Hypothalamus (tissue), 51 donors: Measurements from ENCODE around the gene RFXAP.

Experiments used
- DNase-seq, 51 donors: peaks; one replicate each; lab custom pipeline; 2025; lab: John Stamatoyannopoulos, UW

Gene RFXAP

GRCh38 chr13:36862722-36863121 lies 43.7 kb downstream of the RFXAP start:
- no peak for DNase-seq

GRCh38 chr13:36865265-36865664 lies 46.2 kb downstream of the RFXAP start:
- no peak for DNase-seq

DNA sequence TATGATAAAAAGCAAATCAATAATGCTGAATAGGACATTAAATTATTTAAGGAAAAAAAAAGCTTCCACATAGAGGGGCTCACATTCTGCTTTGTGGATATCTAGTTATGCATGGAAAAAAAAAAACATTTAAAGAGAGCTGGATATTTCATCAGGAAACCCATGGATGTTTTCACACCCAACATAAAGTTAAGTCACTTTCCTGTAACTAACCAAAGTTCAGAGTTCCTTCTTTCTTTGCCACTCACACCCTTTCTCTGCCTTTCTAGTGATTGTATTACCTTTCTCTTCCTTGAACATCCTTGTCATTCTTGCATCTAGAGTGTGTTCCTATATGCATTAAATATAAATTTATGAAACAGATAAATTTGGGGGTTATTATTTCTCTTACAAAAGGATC lies 47.2 kb downstream of the RFXAP start:
- DNase-seq: no peak

DNA sequence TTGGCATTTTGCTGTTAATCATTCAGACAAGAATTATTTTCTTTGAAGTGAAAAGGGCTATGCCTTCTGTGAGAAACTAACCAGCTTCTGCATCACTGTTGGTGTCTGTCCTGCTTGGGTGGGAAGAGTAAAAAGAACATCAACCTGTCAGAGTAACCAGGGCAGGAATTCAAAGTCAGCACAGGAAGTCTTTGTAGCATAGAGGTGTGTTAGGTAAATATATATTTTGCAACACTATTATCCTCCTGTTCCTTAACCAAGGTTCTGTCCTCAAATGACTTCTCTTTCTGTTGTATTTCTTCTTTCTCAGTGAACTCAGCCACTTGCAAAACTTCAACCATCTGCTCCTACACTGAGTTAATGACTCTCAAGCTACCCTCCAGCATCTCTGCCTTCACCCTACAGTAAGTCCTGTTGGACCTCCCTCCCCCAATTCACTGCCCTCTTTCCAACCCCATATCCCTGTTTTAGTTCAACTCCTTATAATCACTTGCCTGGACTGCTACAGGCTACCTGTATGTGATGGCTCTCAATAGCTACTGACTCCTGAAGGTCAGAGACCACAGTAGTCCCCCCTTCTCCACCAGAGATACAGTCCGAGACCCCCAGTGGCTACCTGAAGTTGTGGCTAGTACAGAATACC lies 51.1 kb downstream of the RFXAP start:
- DNase-seq: no peak

DNA sequence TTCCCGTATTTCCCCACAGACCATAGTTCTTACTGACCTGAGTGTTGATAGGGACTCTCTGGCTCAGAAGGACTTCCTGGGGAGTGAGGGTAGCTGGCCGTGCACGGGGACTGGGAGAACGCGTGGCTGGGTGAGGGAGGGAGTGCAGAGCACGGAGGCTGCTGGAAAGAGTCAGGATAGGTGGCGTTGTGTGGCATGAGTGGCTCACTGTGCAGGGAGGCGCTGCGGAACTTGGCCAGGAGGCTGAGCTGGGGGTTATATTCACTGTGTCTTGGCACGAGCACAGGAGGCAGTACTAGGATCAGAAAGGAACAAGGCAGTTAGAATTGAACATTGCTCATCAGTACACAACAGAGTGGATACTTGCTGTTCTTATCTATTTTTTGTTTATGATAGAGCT lies 53.6 kb downstream of the RFXAP start:
- peak in 41 of 51 donors; percentile 3 to 80 (median 35) for DNase-seq

DNA sequence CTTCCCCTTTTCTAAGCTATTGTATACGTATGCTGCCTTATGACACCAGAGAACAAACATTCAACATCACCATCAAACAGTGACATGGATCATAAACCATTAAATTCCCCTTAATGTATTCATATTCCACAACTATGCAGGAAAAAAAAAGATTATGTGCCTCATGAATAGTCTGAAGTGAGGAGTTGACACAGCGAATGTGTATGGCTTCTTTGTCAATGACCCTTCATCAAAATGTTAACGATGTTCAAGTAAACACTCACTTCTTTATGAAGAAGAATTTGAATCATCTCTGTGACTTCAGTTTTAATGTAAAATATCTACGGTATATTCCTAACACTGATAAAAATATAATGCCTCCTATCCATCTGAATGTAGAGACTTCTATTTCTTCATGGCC lies 56.4 kb downstream of the RFXAP start:
- DNase-seq: no peak

GRCh38 chr13:36875961-36876360 lies 56.9 kb downstream of the RFXAP start:
- no peak for DNase-seq
